ENCODE measurements around the gene FAAP20. TPM values are rescaled to one million over a fixed set of nuclear protein-coding genes. Genes with fewer than 3 reads are reported as not detected.

The FAAP20 gene
- total and polyA plus RNA-seq, 9 of the 15 experiments (the other 6 are each of a cell fraction or from before 2014, with no cell fraction given) = 0.58 to 143 (median 9.9) TPM

GRCh38 chr1:2180297-2181245 lies 14.0 kb downstream of the FAAP20 start (continued):
- TF ChIP-seq HMGN3 (IDR thresholded peaks at IDR 0.05; ENCODE audit: borderline replicate concordance, extremely low read depth, insufficient read length, low read depth, low read length) (no peak), NUFIP1 (IDR thresholded peaks at IDR 0.05; ENCODE audit: partially characterized antibody) (peak; percentile 8), MCM2 (IDR thresholded peaks at IDR 0.05; ENCODE audit: low read depth) (no peak), CEBPB (tag; IDR thresholded peaks at IDR 0.05) (no peak), NR2C2 (CRISPR knock-in tag; IDR thresholded peaks at IDR 0.05) (peak; percentile 90), NR2C2 (tag; IDR thresholded peaks at IDR 0.05) (peak; percentile 93), RAD21 (CRISPR knock-in tag; conservative IDR thresholded peaks at IDR 0.05 in 1 of 2, IDR thresholded peaks at IDR 0.05 in 1 of 2) (no peak), CBX5 (IDR thresholded peaks at IDR 0.05; ENCODE audit: borderline replicate concordance, low read depth) (peak; percentile 76), TARDBP (IDR thresholded peaks at IDR 0.05) (peak; percentile 97), CSDE1 (IDR thresholded peaks at IDR 0.05) (peak in 1 of 2 experiments; percentile 96; a peak in 2 of 4 replicates), RBBP5 (IDR thresholded peaks at IDR 0.05; ENCODE audit: borderline replicate concordance, insufficient read depth, low read length, poor library complexity, severe bottlenecking) (no peak), ELK3 (CRISPR knock-in tag; IDR thresholded peaks at IDR 0.05) (no peak), ZNF274 (IDR thresholded peaks at IDR 0.05; ENCODE audit: borderline replicate concordance, low read depth, low read length) (no peak), HIVEP1 (CRISPR knock-in tag; IDR thresholded peaks at IDR 0.05) (no peak), MEIS2 (IDR thresholded peaks at IDR 0.05; ENCODE audit: partially characterized antibody) (peak; percentile 55), CBX1 (IDR thresholded peaks at IDR 0.05; ENCODE audit: low read depth) (no peak; the same call in 1 of the 2 replicates), SRSF1 (IDR thresholded peaks at IDR 0.05; ENCODE audit: low read depth, low read length) (no peak), EHMT2 (IDR thresholded peaks at IDR 0.05) (no peak), CBX3 (IDR thresholded peaks at IDR 0.05; ENCODE audit: borderline replicate concordance in 1 of 2, low read length in 2 of 2) (peak in 1 of 2 experiments; percentile 92; a peak in 2 of 3 replicates), SIN3B (IDR thresholded peaks at IDR 0.05; ENCODE audit: low read depth) (peak; percentile 65; the same call in 1 of the 2 replicates), CREB3L1 (IDR thresholded peaks at IDR 0.05; ENCODE audit: borderline replicate concordance, low read depth) (peak; percentile 100), BHLHE40 (IDR thresholded peaks at IDR 0.05; ENCODE audit: low read length) (peak; percentile 85), SLC30A9 (CRISPR knock-in tag; IDR thresholded peaks at IDR 0.05) (no peak), PHF8 (IDR thresholded peaks at IDR 0.05; ENCODE audit: borderline replicate concordance, low read length) (peak; percentile 58; the same call in 1 of the 2 replicates)
- TF ChIP-seq, protein P1, sequence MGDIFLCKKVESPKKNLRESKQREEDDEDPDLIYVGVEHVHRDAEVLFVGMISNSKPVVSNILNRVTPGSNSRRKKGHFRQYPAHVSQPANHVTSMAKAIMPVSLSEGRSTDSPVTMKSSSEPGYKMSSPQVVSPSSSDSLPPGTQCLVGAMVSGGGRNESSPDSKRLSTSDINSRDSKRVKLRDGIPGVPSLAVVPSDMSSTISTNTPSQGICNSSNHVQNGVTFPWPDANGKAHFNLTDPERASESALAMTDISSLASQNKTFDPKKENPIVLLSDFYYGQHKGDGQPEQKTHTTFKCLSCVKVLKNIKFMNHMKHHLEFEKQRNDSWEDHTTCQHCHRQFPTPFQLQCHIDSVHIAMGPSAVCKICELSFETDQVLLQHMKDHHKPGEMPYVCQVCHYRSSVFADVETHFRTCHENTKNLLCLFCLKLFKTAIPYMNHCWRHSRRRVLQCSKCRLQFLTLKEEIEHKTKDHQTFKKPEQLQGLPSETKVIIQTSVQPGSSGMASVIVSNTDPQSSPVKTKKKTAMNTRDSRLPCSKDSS (IDR thresholded peaks at IDR 0.05; ENCODE audit: low read depth, partially characterized antibody) = no peak
